HG03159 (cell line): ENCODE data around the gene DTL.

Source experiments
- ATAC-seq: cut with Tn5 transposase; IDR thresholded peaks from one replicate; pipeline ENCODE4 v1.9.1; 2021; ENCODE audit warnings: mild to moderate bottlenecking, moderate library complexity; ENCODE audit not compliant: unreplicated experiment

DTL gene

GRCh38 chr1:212121779-212122178 is 86.2 kb downstream of the DTL start:
- ATAC-seq = no peak

DNA sequence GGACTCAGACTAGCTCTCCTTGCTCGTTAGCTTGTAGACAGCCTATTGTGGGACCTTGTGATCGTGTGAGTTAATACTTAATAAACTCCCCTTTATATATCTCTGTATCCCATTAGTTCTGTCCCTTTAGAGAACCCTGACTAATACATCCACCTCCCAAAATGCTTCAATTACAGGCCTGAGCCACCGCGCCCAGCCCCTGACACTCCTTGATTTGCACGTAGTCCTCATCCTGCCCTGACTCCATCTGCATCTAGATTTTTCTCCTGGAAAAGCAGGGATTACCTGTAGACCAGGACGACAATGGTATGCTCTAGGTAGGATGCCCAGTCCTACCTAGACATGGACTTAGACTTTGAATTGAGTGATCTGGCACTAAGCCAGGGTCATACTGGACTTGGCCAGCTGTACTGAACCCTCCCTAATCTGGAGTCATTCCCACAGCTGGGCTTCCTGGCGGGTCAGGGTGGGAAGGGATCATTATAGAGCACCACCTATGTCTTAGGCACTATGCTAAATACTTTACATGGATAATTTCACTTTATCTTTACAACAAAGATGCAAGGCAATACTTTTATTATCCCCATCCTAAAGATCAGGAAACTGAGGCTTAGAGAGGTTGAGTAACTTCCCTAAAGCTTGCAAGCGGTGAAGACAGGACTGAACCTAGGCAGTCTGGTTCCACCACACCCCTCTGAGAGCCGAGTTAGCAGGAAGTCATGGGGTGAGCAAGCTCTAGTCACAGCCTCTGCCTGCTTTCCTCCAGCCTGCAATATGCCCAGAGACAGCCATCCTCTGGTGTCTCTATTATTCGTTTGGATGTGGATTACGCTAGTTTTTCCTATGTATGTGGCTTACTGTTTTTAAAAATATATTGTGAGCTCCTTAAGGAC is 89.4 kb downstream of the DTL start:
- ATAC-seq = no peak

DNA sequence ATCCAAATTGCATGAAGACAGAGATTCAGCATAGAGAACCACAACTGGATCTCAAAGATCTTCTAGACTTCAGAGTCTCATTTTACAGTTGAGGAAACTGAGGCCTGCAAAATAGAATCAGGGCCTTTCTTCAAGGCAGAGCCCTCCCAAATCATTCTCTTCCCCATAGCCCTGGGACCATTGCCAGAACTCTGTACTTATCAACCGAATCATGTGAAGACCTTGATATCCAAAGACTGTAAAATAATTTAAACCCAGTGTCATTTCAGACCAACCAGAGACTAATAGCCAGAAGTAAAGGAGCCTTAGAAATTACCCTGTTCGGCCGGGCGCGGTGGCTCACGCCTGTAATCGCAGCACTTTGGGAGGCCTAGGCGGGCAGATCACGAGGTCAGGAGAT is 90.1 kb downstream of the DTL start:
- ATAC-seq = no peak

- no peak for ATAC-seq
Measured at GRCh38 chr1:212127221-212127620, 91.7 kb downstream of the DTL start.

- ATAC-seq = no peak
Measured at GRCh38 chr1:212129781-212130180, 94.2 kb downstream of the DTL start.

GRCh38 chr1:212132025-212132424 is 96.5 kb downstream of the DTL start:
- ATAC-seq = no peak

DNA sequence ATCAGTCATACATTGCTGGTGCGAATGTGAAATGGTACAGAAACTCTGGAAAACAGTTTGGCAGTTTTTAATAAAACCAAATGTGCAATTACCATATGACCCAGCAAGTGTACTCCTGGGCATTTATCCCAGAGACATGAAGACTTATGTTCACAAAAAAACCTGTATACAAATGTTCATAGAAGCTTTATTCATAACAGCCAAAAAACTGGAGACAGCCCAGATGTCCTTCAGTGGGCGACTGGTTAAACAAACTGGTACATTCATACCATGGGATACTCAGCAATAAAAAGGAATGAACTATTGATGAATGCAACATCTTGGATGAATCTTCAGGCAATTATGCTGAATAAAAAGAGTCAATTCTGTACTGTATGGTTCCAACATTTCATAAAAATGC is 97.8 kb downstream of the DTL start:
- ATAC-seq = no peak

GRCh38 chr1:212135166-212135565 is 99.6 kb downstream of the DTL start:
- no peak for ATAC-seq

DNA sequence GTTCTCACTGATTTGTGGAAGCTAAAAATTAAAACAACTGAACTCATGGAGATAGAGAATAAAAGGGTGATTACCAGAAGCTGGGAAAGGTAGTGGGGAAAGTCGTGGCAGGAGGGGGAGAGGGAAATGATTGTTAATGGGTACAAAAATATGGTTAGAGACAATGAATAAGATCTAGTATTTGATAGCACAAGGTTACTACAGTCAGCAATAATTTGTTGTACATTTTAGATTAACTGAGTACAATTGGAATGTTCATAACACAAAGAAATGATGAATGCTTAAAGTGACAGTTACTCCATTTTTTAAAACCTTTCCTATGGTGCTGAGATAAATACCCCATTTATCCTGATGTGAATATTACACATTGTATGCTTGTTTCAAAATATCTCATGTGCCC is 102.3 kb downstream of the DTL start:
- ATAC-seq = no peak

DNA sequence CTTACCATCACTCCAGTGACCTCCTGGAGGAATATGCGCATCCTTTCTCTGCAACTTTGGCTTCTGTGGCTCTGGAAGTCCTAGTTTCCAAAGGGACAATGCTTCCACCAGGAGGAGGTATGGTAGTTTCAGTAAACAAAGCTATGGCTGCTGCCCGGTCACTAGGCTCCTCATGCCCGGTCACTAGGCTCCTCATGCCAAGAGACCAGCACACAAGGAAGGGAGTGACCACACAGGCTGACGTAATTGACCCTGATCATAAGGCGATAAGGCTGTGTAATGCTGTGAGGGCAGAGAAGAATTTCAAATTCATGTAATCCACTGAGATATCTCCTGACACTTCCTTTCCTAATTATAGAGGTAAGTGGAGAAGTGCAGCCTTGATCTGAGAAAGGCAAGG is 102.9 kb downstream of the DTL start:
- no peak for ATAC-seq

DNA sequence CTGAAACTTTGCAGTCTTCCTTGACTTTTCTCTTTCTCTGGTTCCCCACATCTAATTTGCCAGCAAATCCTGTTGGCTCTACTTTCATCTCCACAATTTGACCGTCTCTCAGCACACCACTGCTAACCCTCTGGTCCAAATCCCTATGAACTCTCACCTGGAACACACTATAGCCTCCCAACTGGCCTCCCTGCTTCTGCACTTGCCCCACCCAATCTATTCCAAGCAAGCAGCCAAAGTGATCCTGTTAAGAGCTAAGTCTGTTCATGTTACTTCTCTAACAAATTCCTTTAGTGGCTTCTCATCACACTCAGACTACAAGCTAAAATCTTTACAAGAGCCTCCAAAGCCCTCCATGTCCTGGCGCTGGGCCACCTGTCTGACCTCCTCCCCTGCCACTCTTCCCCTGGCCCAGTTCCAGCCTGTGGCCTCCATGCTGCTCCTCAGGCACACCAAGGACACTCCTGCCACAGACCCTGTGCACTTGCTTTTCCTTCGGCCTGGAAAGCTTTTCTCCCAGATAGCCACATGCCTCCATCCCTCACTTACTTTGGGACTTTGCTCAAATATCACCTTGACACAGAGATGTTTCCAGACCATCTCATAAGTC is 104.1 kb downstream of the DTL start:
- ATAC-seq = no peak

DNA sequence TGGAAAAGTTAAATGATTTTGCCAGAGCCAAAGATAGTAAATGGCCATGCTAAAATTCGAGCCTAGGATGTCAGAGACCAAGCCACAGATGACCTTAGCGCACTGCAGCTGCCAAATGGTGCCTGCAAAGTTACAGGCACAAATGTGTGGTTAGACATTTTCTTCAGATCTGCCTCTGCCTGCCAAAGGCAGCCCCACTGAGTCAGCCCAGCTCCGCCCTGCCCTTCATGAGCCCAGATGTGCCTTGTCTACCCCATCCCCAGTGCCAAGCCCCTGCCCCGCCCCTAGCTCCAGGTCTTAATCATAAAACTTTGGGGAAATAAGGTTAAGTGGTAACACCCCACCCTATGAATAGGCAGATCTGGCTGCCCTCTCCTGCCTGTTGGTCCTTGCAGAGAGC is 105.9 kb downstream of the DTL start:
- no peak for ATAC-seq

- no peak for ATAC-seq
Measured at GRCh38 chr1:212142883-212143530, 107.5 kb downstream of the DTL start.

GRCh38 chr1:212147581-212148033 is 112.1 kb downstream of the DTL start:
- ATAC-seq = no peak

GRCh38 chr1:212149566-212149965 is 114.0 kb downstream of the DTL start:
- no peak for ATAC-seq

DNA sequence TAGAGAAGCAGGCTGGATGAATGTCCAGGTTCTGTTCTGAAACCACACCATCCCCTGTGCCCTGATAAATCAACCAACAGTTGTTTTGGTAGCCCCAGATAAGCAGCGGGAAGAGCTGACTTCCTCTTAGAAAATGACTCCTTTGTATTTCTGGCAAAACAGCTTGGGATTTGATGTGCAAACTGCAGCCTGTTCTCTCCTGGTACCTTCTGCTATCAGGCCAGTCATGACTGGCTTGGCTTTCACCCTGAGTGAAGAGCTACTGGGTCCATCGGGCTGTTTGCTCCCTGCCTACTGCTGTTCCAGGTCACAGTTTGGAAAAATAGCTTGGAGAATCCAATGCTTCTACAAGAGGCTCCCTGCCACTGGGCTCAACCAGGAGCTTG is 116.8 kb downstream of the DTL start:
- ATAC-seq = no peak

GRCh38 chr1:212152869-212153268 is 117.3 kb downstream of the DTL start:
- no peak for ATAC-seq

DNA sequence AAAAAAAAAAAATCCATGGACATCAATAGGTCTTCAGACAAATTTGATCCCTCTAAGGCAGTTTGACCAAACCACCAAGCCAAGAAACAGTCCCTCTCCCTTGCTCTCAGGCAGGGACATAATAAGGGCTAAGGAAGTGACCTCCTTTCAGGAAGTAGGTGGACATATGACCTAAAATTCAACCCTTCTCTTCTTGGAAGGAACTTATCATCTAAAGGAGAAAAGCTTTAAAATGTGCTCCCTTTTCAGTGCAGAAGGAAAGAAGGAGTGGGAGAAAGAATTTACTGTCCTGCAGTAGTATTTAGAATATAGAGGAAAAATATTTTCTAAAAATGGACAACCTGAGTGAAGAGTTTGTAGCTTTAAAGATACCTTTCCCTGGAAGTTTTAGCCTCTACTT is 118.1 kb downstream of the DTL start:
- no peak for ATAC-seq
